IPS-20b (cell line): ENCODE data around the gene ZBTB20.

Experiments used
- H3K27ac ChIP-seq: one replicate; pipeline ENCODE4 v1.5.1; 2013; ENCODE audit warnings: low read length
- H3K27me3 ChIP-seq: 2 replicates; pipeline ENCODE4 v1.6.1; 2013; ENCODE audit warnings: mild to moderate bottlenecking, low read length, inconsistent platforms; ENCODE audit not compliant: insufficient read depth
- H3K36me3 ChIP-seq: 2 replicates; pipeline ENCODE4 v1.6.1; 2013; ENCODE audit warnings: low read depth, mild to moderate bottlenecking, inconsistent platforms, low read length, moderate library complexity; ENCODE audit not compliant: insufficient read depth
- H3K4me1 ChIP-seq: 2 replicates; pipeline ENCODE4 v1.6.1; 2013; ENCODE audit warnings: mild to moderate bottlenecking, control low read depth, inconsistent platforms, low read length, moderate library complexity; ENCODE audit not compliant: insufficient read depth
- H3K4me3 ChIP-seq: 2 replicates; pipeline ENCODE4 v1.5.1; 2013; ENCODE audit warnings: mild to moderate bottlenecking, low read length, inconsistent platforms
- H3K9ac ChIP-seq: 2 replicates; pipeline ENCODE4 v1.6.1; 2013; ENCODE audit warnings: low read depth, mild to moderate bottlenecking, inconsistent platforms, low read length, moderate library complexity
- H3K9me3 ChIP-seq: 2 replicates; pipeline ENCODE4 v1.6.1; 2013; ENCODE audit warnings: mild to moderate bottlenecking, low read depth, low read length, inconsistent platforms; ENCODE audit not compliant: insufficient read depth

Gene ZBTB20

DNA sequence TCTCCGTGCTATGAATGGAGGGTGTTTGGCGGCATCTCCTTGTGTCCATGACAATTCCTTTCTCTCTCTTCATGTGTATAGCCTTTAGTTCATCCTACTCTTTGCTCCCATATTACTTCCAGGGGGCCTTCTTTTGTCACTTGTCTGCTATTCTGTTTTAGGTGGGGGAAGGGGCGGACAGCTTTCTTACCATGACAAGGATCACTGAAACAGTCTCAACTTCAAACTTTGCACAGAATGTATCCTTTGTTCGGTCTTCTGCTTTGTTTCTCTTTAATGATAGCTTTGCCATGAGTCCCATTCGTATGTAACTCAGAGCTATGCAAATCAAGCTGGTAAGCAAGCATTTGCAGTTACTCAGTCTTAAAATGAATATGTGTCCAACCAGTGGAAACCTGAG lies 559.1 kb downstream of the ZBTB20 start:
- no peak overlapping the region for H3K4me3 ChIP-seq
- H3K4me1 ChIP-seq = peaks cover 6% of the 10 kb centered on the region; the same call in 1 of the 2 replicates
- no peaks in the 10 kb centered on the region for H3K9me3 ChIP-seq

DNA sequence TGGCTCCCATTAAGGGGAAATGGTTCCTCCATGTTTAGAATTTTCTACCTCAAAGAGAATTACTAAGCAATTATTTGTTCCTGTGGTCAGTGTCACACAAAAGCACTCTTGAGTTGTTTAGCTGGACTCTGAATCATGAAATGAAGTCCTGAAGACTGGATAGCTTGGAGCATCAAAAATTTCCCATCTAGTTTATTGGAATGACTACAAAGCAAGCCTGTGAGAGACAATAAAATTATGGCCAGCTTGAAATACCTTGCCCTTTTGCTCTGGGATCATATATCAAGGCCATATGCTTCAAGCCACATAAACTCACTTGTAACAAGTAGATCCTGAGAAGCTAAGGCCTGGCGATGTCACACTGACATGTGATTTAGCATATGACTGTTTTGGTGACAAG lies 561.0 kb downstream of the ZBTB20 start:
- Histone ChIP-seq H3K36me3 (no peaks in the 10 kb centered on the region), H3K9ac (no peak overlapping the region), H3K27me3 (no peaks in the 10 kb centered on the region), H3K4me3 (no peak overlapping the region), H3K4me1 (peaks cover 6% of the 10 kb centered on the region; the same call in 1 of the 2 replicates), H3K27ac (no peak overlapping the region), H3K9me3 (no peaks in the 10 kb centered on the region)

More for the DNA sequence above, 559.1 kb downstream of the ZBTB20 start:
- Histone ChIP-seq H3K36me3 (no peaks in the 10 kb centered on the region), H3K9ac (no peak overlapping the region), H3K27ac (no peak overlapping the region), H3K27me3 (no peaks in the 10 kb centered on the region)

DNA sequence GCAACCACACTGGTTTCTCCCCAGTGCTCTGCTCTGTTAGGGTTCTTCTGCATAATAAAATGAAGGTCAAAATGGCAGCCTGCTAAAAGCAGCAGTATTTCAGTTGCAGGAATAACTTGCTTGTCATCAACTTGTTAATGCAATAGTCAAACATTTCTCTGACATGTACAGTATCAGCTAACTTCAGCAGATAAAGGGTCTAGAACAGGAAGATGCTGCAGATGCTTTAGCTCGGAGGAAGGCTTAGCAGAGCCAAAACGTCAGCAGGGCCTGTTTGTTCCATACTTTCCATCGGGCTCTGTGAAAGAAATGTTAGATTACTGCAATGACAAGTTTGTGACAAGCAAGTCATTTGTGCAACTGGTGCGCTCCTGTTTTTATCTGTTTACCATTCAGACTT lies 561.4 kb downstream of the ZBTB20 start:
- no peaks in the 10 kb centered on the region for H3K27me3 ChIP-seq
- no peak overlapping the region for H3K4me3 ChIP-seq
- H3K9ac ChIP-seq = no peak overlapping the region
- no peaks in the 10 kb centered on the region for H3K36me3 ChIP-seq
- no peaks in the 10 kb centered on the region for H3K9me3 ChIP-seq
- peaks cover 6% of the 10 kb centered on the region; the same call in 1 of the 2 replicates for H3K4me1 ChIP-seq
- no peak overlapping the region for H3K27ac ChIP-seq

DNA sequence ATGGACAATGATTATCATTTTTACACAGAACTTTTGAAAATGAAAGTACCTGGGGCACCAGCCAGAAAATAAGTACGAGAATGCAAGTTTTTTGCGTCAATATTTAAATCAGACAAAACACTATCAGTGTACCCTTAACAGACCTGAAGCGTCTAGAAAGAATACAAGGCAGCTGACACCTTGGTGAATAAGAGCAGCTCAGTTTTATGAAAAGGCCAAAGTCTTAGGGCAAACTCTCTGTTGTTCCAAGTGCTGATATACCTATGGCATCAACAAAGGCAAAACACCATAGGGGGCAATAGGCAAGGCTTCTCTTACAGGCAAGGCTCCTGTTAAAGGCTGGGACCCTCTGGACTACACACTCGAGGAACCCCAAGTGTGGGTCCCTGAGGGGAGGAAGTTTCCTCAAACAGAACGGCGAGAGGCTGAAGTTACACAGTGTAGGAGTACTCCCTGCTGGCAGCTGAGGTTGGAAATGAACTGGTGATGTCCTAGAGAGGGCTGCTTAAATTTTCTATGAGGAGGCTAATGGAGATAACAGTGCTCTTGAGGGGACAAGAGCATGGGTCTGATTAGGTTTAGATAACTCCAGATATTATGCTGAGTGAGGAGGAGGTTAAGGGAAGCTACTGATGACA lies 562.2 kb downstream of the ZBTB20 start:
- Histone ChIP-seq H3K9ac (no peak overlapping the region), H3K27ac (no peak overlapping the region), H3K27me3 (no peaks in the 10 kb centered on the region), H3K4me1 (peaks cover 6% of the 10 kb centered on the region; the same call in 1 of the 2 replicates), H3K4me3 (no peak overlapping the region), H3K36me3 (no peaks in the 10 kb centered on the region), H3K9me3 (no peaks in the 10 kb centered on the region)

DNA sequence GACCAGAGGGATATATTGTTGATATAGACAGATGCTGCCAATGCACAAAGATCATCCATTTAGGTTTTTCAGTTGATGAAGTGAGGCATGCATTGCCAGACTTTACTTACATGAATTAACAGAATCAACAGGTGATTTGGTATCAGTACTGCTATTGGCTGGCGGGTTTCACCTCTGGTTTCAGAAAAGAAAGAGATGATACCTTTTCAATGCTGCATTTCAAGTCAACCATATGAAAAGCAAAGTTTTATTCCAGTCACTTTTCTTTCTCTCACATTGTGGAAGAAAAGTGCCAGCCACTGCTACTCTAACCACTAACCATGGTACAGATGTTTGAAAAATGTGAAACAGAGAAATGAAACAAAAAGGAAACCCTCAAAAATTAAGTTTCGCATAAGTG lies 564.2 kb downstream of the ZBTB20 start:
- Histone ChIP-seq H3K4me1 (peaks cover 6% of the 10 kb centered on the region; the same call in 1 of the 2 replicates), H3K27ac (no peak overlapping the region), H3K27me3 (no peaks in the 10 kb centered on the region), H3K36me3 (no peaks in the 10 kb centered on the region), H3K4me3 (no peak overlapping the region), H3K9me3 (no peaks in the 10 kb centered on the region), H3K9ac (no peak overlapping the region)

DNA sequence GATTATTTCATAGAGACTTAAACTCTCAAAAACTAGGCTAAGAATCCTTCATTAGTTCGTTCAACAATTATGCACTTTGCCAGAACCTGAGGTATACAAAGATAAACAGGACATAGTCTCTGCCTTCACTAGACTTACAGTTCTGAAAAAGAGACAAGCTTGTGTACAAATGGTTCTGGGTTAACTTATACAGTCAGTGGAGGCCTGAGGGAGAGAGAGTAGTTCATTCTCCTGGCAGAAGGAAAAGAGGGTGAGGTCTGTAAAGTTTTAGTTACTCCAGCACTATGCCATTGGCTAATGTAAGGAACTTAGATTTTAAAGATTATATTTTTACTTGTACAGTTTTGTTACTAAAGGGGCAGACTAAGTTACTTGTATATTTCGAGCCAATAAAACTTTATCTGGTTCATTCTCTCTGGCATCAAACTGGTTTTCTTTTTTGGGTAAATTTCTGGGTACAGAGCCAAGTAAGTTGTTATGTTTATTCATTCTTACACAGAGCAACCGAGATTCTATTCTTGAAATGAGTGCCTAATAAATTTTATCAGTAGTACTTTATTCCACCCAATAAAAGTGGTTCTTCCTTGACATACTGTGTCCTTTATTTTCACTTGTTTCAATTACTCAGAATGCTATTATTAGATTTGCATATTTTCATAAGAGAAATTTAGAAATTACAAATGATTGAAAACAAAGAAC lies 574.6 kb downstream of the ZBTB20 start:
- H3K9me3 ChIP-seq = no peaks in the 10 kb centered on the region
- H3K4me1 ChIP-seq = peaks cover 14% of the 10 kb centered on the region; the same call in 1 of the 2 replicates
- H3K27me3 ChIP-seq = no peaks in the 10 kb centered on the region
- no peak overlapping the region for H3K27ac ChIP-seq
- no peak overlapping the region for H3K4me3 ChIP-seq
- no peak overlapping the region for H3K9ac ChIP-seq
- no peaks in the 10 kb centered on the region for H3K36me3 ChIP-seq

DNA sequence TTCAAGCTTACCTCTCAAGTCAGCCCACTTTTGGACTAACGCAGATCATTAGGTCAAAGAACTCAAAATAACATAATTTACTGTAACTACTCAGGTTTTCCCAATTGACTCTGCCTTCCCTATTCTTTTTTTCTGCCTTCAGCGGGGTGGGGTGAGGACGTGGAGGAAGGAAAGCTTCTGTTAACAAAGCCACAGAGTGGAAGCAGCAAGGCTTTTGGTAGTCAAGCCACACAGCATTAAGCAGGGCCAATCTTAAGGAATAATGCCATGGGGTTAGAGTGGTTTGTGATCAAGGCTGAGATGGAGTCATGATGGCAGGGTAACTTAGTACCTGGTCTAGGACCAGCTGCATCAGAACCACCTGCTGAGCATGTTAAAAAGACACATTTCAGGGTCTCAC lies 575.7 kb downstream of the ZBTB20 start:
- Histone ChIP-seq H3K27ac (no peak overlapping the region), H3K36me3 (no peaks in the 10 kb centered on the region), H3K4me1 (peaks cover 18% of the 10 kb centered on the region; the same call in 1 of the 2 replicates), H3K27me3 (no peaks in the 10 kb centered on the region), H3K9me3 (no peaks in the 10 kb centered on the region), H3K4me3 (no peak overlapping the region), H3K9ac (no peak overlapping the region)

DNA sequence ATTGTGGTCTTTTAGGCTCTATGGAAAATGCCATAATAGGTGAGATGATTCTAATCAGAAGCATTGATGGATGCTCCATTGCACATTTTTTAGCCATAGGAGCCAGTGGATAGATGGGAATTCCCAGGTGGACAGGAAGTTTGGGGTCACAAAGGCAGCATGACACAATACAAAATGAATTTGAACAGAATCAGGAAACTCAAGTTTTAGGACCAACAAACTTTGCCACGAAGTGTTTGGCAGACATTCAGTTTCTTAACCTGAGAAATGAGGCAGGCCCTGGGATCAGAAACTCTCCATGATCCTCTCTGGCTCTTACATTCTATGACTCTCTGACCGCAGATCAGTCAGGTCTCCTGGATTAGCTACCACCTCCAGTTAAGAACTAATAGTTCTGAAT lies 577.9 kb downstream of the ZBTB20 start:
- Histone ChIP-seq H3K9me3 (no peaks in the 10 kb centered on the region), H3K9ac (no peak overlapping the region), H3K36me3 (no peaks in the 10 kb centered on the region), H3K4me3 (no peak overlapping the region), H3K27me3 (no peaks in the 10 kb centered on the region), H3K4me1 (peaks cover 31% of the 10 kb centered on the region; the same call in 1 of the 2 replicates), H3K27ac (no peak overlapping the region)

DNA sequence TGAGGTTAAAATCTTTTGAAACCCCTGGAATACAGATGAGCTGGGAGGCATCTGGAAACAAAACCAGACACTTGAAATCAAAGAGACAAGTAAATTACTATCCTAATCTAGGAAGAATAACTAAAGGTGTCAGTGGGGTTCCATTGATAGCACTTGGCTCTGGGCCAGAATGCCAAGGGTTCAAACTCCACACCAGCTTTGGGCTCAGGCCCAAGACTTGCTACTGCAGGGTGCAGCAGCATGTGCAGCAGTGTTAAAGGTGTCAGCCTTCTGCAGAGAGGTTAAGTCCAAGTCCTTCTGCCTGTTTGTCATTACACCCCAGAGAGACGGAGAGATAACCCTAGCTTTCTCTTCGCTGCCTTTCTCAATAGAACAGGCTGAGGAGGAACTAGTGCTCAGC lies 579.3 kb downstream of the ZBTB20 start:
- Histone ChIP-seq H3K27me3 (no peaks in the 10 kb centered on the region), H3K36me3 (no peaks in the 10 kb centered on the region), H3K9ac (no peak overlapping the region), H3K27ac (no peak overlapping the region), H3K9me3 (no peaks in the 10 kb centered on the region), H3K4me1 (peaks cover 31% of the 10 kb centered on the region; the same call in 1 of the 2 replicates), H3K4me3 (no peak overlapping the region)

DNA sequence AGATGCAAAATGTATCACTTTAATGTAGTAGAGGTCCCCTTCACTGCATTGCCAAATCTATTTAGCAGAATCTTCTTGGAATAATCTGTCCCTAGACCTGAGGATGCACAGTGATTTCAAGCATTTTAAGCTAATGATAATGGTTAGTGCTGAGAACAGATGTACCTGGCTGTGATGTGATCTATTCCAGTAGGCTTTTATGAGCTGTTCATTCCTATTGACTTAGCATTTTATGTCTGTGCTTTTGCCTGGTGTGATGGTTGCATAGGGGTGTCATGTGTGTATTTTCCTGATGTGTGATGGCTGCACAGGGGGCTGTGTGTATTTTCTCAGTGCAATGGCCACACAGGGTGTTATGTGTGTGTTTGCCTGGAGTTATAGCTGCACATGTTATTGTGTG lies 580.3 kb downstream of the ZBTB20 start:
- no peak overlapping the region for H3K27ac ChIP-seq
- peaks cover 28% of the 10 kb centered on the region; the same call in 1 of the 2 replicates for H3K4me1 ChIP-seq
- no peaks in the 10 kb centered on the region for H3K36me3 ChIP-seq
- H3K27me3 ChIP-seq = no peaks in the 10 kb centered on the region
- H3K4me3 ChIP-seq = no peak overlapping the region
- H3K9me3 ChIP-seq = no peaks in the 10 kb centered on the region
- no peak overlapping the region for H3K9ac ChIP-seq

DNA sequence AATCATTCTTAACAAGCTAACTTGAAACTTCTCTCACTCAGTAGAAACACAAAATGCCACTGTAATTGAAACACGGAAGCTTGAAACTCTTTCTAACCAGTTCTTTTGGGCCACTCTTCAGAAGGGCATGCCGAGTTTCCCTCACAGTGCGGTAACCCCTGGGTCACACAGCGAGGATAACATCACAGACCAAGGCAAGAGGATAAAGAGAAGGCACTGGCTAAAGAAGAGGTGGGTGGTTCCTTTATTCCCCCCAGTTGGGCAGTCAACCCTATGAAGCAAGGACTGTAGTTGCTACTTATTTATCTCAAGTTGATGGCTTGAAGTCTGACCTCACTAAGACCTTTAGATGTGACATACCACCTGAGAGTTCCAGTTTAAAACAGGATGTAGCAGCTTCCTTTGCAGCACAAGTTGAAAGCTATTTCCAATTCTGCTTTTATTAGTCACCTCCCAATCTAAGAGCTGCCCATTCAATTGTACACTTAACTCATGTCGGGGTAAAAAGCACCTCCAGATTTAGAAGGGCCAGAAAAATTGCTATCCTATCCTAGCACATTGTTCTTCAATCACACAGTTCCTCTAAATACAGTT lies 580.8 kb downstream of the ZBTB20 start:
- no peak overlapping the region for H3K27ac ChIP-seq
- H3K4me1 ChIP-seq = peaks cover 26% of the 10 kb centered on the region; the same call in 1 of the 2 replicates
- no peak overlapping the region for H3K4me3 ChIP-seq
- no peak overlapping the region for H3K9ac ChIP-seq
- H3K36me3 ChIP-seq = no peaks in the 10 kb centered on the region
- H3K27me3 ChIP-seq = no peaks in the 10 kb centered on the region
- no peaks in the 10 kb centered on the region for H3K9me3 ChIP-seq

DNA sequence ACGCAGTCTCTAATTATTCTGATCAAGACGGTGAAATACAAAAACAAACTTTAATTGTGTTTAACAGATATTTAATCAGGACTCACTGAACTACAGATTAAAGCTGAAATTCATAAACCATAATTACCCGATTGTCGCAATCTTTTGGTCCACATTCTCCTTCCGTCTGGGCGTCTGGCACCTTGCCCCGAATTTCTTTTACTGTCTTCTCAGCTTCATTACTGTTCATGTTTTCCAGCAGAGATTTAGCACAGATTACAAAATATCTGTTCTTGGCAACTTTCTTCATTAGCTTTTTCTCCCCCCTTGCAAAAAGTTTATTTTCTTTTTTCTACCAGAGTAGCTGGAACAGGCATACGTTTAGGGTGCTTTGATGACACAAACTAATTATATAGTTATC lies 581.9 kb downstream of the ZBTB20 start:
- Histone ChIP-seq H3K36me3 (no peaks in the 10 kb centered on the region), H3K27ac (no peak overlapping the region), H3K4me1 (peaks cover 26% of the 10 kb centered on the region; the same call in 1 of the 2 replicates), H3K27me3 (no peaks in the 10 kb centered on the region), H3K4me3 (no peak overlapping the region), H3K9ac (no peak overlapping the region), H3K9me3 (no peaks in the 10 kb centered on the region)
